HepG2 (cell line): ENCODE measurements around the gene RNASE13. TPM values are rescaled to one million over a fixed set of nuclear protein-coding genes. Genes with fewer than 3 reads are reported as not detected.
A peak's percentile ranks its signal among the peaks of the same experiment; 100 is the strongest.

Source experiments
- ATAC-seq: fragments of 200-7000 bp; cut with Tn5 transposase; 3 replicates; pipeline ENCODE4 v1.9.1; 2020; ENCODE audit warnings: mild to moderate bottlenecking, moderate library complexity
- BruUV-seq: library from RNA; stranded (reverse); fragments of 400-500 nt; replicated peaks from 2 replicates; lab custom pipeline; 2021; lab: Mats Ljungman, UMichigan
- CTCF ChIA-PET: fragments of 300-600 bp; formaldehyde crosslinking; extraction: SDS; loops from one replicate; lab custom pipeline; 2021; ENCODE audit warnings: low total read pairs, inconsistent platforms, low intra/inter-chr PET ratio; lab: Yijun Ruan, JAX
- POLR2A ChIA-PET: fragments of 350-600 bp; sonication (Branson Sonifier 250); formaldehyde crosslinking; loops from one replicate; lab custom pipeline; 2020; ENCODE audit warnings: antibody characterized with exemption, inconsistent platforms; lab: Yijun Ruan, JAX
- DNase-seq: peaks from one replicate; pipeline ENCODE4 v3.0.0-alpha.2; 2015; ENCODE audit warnings: low spot score
- FAIRE-seq: peaks from 3 replicates; lab custom pipeline; 2011; peaks lifted over from hg19 to GRCh38; lab: Jason Lieb, UNC
- H2AFZ ChIP-seq: one replicate; pipeline ENCODE4 v1.6.1; 2011; ENCODE audit warnings: low read length, inconsistent platforms
- H3K27ac ChIP-seq: fragments of 300-600 bp; 3 replicates; pipeline ENCODE4 v1.8.0; 2011; ENCODE audit warnings: mixed run types, mild to moderate bottlenecking, mixed read lengths, low read length, inconsistent platforms; ENCODE audit not compliant: insufficient read depth; ENCODE audit errors: extremely low read length
- H3K27me3 ChIP-seq, 2 experiments: fragments of 200-600 bp in 1 of 2; 2 replicates in 1 of 2; 3 replicates in 1 of 2; pipeline versions ENCODE4 v1.6.0 to v1.8.0; 2011; ENCODE audit warnings: low read length in 2 of 2, mild to moderate bottlenecking in 2 of 2, moderate library complexity in 2 of 2, inconsistent platforms in 1 of 2; ENCODE audit not compliant: insufficient read depth in 2 of 2, control insufficient read depth in 1 of 2
- H3K36me3 ChIP-seq, 2 experiments: fragments of 200-600 bp in 1 of 2; replicated peaks in 1 of 2; 2 replicates in 1 of 2; 3 replicates in 1 of 2; pipeline versions ENCODE4 v1.5.1 to v1.8.0; 2011; ENCODE audit warnings: low read length in 2 of 2, inconsistent platforms in 1 of 2; ENCODE audit not compliant: insufficient read depth in 2 of 2, control insufficient read depth in 1 of 2
- H3K4me1 ChIP-seq: 2 replicates; pipeline ENCODE4 v1.5.1; 2012; ENCODE audit warnings: low read length, inconsistent platforms; ENCODE audit not compliant: insufficient read depth
- H3K4me2 ChIP-seq: 2 replicates; pipeline ENCODE4 v1.6.0; 2011; ENCODE audit warnings: low read depth, low read length, inconsistent platforms
- H3K4me3 ChIP-seq, 3 experiments: fragments of 200-600 bp in 1 of 3; sonication (generic), shearing (Covaris generic) in 1 of 3; replicated peaks in 1 of 3; 2 replicates each; pipeline ENCODE4 v1.5.1; 2011 to 2016; ENCODE audit warnings: low read length in 3 of 3, inconsistent platforms in 2 of 3, low read depth in 2 of 3, mild to moderate bottlenecking in 2 of 3, control low read depth in 1 of 3, mixed read lengths in 1 of 3; ENCODE audit not compliant: insufficient read depth in 1 of 3
- H3K79me2 ChIP-seq: one replicate; pipeline ENCODE4 v1.6.1; 2011; ENCODE audit warnings: low read length, inconsistent platforms; ENCODE audit not compliant: insufficient read depth
- H3K9ac ChIP-seq: 2 replicates; pipeline ENCODE4 v1.6.0; 2011; ENCODE audit warnings: mild to moderate bottlenecking, low read depth, low read length, inconsistent platforms; ENCODE audit not compliant: insufficient read depth
- H3K9me3 ChIP-seq: 2 replicates; pipeline ENCODE4 v1.5.1; 2012; ENCODE audit warnings: mild to moderate bottlenecking, low read length
- H4K20me1 ChIP-seq: 2 replicates; pipeline ENCODE4 v1.6.0; 2011; ENCODE audit warnings: inconsistent platforms, mild to moderate bottlenecking, low read length, moderate library complexity; ENCODE audit not compliant: insufficient read depth
- CHCHD3 ChIP-seq: sonication (generic); formaldehyde crosslinking; IDR thresholded peaks from 2 replicates; pipeline ENCODE4 v1.8.0; 2022; ENCODE audit warnings: mild to moderate bottlenecking, missing genetic modification reagents, moderate library complexity
- CREB1 ChIP-seq, 2 experiments: fragments of 450-650 bp in 1 of 2; IDR thresholded peaks; 2 replicates each; pipeline ENCODE4 v1.6.1; 2016 to 2017; ENCODE audit warnings: control low read depth in 1 of 2, mild to moderate bottlenecking in 1 of 2, missing compliant biosample characterization in 1 of 2, missing genetic modification characterization in 1 of 2
- DNMT1 ChIP-seq: sonication (generic); formaldehyde crosslinking; IDR thresholded peaks from 2 replicates; pipeline ENCODE4 v1.5.1; 2020; ENCODE audit warnings: mild to moderate bottlenecking, missing genetic modification reagents
- HDAC2 ChIP-seq: sonication (generic); formaldehyde crosslinking; IDR thresholded peaks from 2 replicates; pipeline ENCODE4 v1.4.0; 2020; ENCODE audit warnings: missing genetic modification reagents
- HIVEP1 ChIP-seq: sonication (generic); formaldehyde crosslinking; IDR thresholded peaks from 2 replicates; pipeline ENCODE4 v1.4.0; 2020; ENCODE audit warnings: mild to moderate bottlenecking, missing genetic modification reagents
- JUND ChIP-seq: sonication (generic); formaldehyde crosslinking; IDR thresholded peaks from 2 replicates; pipeline ENCODE4 v1.8.0; 2022; ENCODE audit warnings: mild to moderate bottlenecking, missing genetic modification reagents
- NCOA5 ChIP-seq: sonication (generic); formaldehyde crosslinking; IDR thresholded peaks from 2 replicates; pipeline ENCODE4 v1.4.0; 2020; ENCODE audit warnings: missing genetic modification reagents
- RBM22 ChIP-seq: fragments of 200-400 bp; formaldehyde crosslinking; optimal IDR thresholded peaks from 2 replicates; pipeline ENCODE3; 2017; ENCODE audit warnings: mild to moderate bottlenecking, low read length, moderate library complexity
- TBP ChIP-seq: sonication (generic); formaldehyde crosslinking; IDR thresholded peaks from 2 replicates; pipeline ENCODE4 v1.5.0; 2020; ENCODE audit warnings: missing genetic modification reagents
- ZNF256 ChIP-seq: sonication (generic); formaldehyde crosslinking; conservative IDR thresholded peaks from 2 replicates; pipeline ENCODE4 v1.4.0; 2020; ENCODE audit warnings: missing genetic modification reagents
- ZNF263 ChIP-seq: sonication (generic); formaldehyde crosslinking; IDR thresholded peaks from 2 replicates; pipeline ENCODE4 v1.4.0; 2020; ENCODE audit warnings: missing genetic modification reagents
- ZNF264 ChIP-seq: sonication (generic); formaldehyde crosslinking; IDR thresholded peaks from 2 replicates; pipeline ENCODE4 v1.4.0; 2020; ENCODE audit warnings: missing genetic modification reagents
- ZNF292 ChIP-seq: sonication (generic); formaldehyde crosslinking; IDR thresholded peaks from 2 replicates; pipeline ENCODE4 v1.8.1; 2022; ENCODE audit warnings: mild to moderate bottlenecking, low read depth, missing genetic modification reagents, borderline replicate concordance
- WGBS: methylation state at CpG from one replicate; pipeline ENCODE4 v1.1.6; 2017; ENCODE audit warnings: low lambda C conversion rate; 5-methylcytosine and 5-hydroxymethylcytosine counted together
- in situ Hi-C: cut with HindIII; loops from 2 replicates; pipeline ENCODE4 v1.10.0; 2017; ENCODE audit warnings: low pct_unique_long_range_greater_than_20kb; ENCODE audit not compliant: extremely low pct_ligation_motif_present
- intact Hi-C: fragments of 100-400 bp; cut with micrococcal nuclease; formaldehyde crosslinking; loops from one replicate; pipeline ENCODE4 v1.10.0; 2022; ENCODE audit not compliant: unreplicated experiment
- polyA plus RNA-seq, 8 experiments: library from polyadenylated mRNA; depleted of rRNA in 3 of 8; stranded (reverse) in 7 of 8; unstranded in 1 of 8; fragments of >200 nt; fragmentation: Illumina TruSeq in 4 of 8; extraction: Trizol in 4 of 8; gene quantifications; 2 replicates each; pipeline versions ENCODE4 v1.2.1 to v1.2.3, GENCODE V29; 2011 to 2016; ENCODE audit warnings: low read depth in 4 of 8, missing spikeins in 1 of 8, mixed read lengths in 1 of 8; ENCODE audit not compliant: insufficient read depth in 1 of 8
- total RNA-seq, 5 experiments: library from RNA; depleted of rRNA; stranded (reverse); fragments of >200 nt; fragmentation: Illumina TruSeq; extraction: Trizol; gene quantifications; 2 replicates each; pipeline ENCODE4 v1.2.3, GENCODE V29; 2016; ENCODE audit warnings: low read depth in 1 of 5
- TF ChIP-seq, protein P1 (sequence below): IDR thresholded peaks from 2 replicates; pipeline ENCODE4 v1.6.1; 2016; ENCODE audit warnings: mild to moderate bottlenecking, missing biosample characterization, missing genetic modification reagents
- TF ChIP-seq, protein P2 (sequence below): sonication (generic); formaldehyde crosslinking; IDR thresholded peaks from 2 replicates; pipeline ENCODE4 v1.5.1; 2020; ENCODE audit warnings: missing genetic modification reagents, mild to moderate bottlenecking, borderline replicate concordance
- TF ChIP-seq, protein P3 (sequence below): sonication (generic); formaldehyde crosslinking; IDR thresholded peaks from 2 replicates; pipeline ENCODE4 v1.9.0; 2021; ENCODE audit warnings: missing genetic modification reagents, mild to moderate bottlenecking, borderline replicate concordance
- TF ChIP-seq, protein P4 (sequence below): sonication (generic); formaldehyde crosslinking; IDR thresholded peaks from 2 replicates; pipeline ENCODE4 v1.8.1; 2023; ENCODE audit warnings: missing genetic modification reagents, inconsistent platforms, borderline replicate concordance
- TF ChIP-seq, protein P5 (sequence below): IDR thresholded peaks from 2 replicates; pipeline ENCODE4 v1.6.1; 2016; ENCODE audit warnings: low read depth

The RNASE13 gene
- total and polyA plus RNA-seq, 2 of the 13 experiments (the other 11 are each of a cell fraction or from before 2014, with no cell fraction given), result 1.0 TPM; not detected in 1

DNA sequence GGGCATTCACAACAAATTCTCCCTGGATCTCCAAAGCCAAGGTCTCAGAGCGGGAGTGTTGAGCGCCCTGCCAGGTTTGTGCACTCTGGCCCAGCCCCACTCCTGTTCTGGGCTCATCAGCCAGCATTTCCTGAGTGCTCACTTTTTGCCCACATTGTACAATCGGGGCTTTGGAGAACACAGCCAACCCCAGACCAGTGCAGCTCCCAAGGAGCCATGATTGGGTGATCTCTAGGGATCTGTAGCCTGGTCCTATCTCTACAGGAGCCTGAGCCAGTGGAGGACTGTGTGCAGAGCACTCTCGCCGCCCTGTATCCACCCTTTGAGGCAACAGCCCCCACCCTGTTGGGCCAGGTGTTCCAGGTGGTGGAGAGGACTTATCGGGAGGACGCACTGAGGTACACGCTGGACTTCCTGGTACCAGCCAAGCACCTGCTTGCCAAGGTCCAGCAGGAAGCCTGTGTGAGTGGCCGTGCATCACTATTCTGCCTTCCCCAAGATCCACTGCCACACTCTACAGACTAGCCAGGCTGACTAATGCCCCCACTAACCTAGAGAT is 38.3 kb upstream of the RNASE13 start:
- Histone ChIP-seq H4K20me1 (no peaks in the 10 kb centered on the region), H3K27ac (no peak overlapping the region), H3K9me3 (no peaks in the 10 kb centered on the region), H3K4me3 (no peak overlapping the region), H3K4me2 (no peak overlapping the region), H3K36me3 (peaks cover 20 to 35% of the 10 kb centered on the region in 2 experiments), H3K79me2 (peaks cover 6% of the 10 kb centered on the region), H3K9ac (no peak overlapping the region), H3K4me1 (peaks cover 40% of the 10 kb centered on the region), H3K27me3 (peaks cover 0 to 7% of the 10 kb centered on the region in 2 experiments; a peak in 1 of 5 replicates), H2AFZ (no peak overlapping the region)
- CTCF ChIA-PET, result interaction anchor here (7.5 kb wide), 1 partner anchor 22 kb away, joined by 135 read pairs; no protein-coding TSS in a partner anchor
- no peak for ATAC-seq
- in situ Hi-C loops (no loop called here), intact Hi-C loops (no loop called here)
- POLR2A ChIA-PET, result interaction anchor here (1.6 to 6.7 kb wide), 6 partner anchors 11 to 29 kb away, joined by 6 to 141 read pairs (median 56); partner anchors contain the start of genes TMEM253 and ZNF219
- DNase-seq, result no peak
- no peak for FAIRE-seq
- 98% methylated on average over 9 of the region's 9 CpGs for WGBS
- BruUV-seq, result no TSS peak
- TF ChIP-seq, protein P1, sequence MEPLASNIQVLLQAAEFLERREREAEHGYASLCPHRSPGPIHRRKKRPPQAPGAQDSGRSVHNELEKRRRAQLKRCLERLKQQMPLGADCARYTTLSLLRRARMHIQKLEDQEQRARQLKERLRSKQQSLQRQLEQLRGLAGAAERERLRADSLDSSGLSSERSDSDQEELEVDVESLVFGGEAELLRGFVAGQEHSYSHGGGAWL, result no peak
- TF ChIP-seq DNMT1, result no peak
- TF ChIP-seq RBM22, result no peak
- no peak for TF ChIP-seq JUND (CRISPR knock-in tag)
- TF ChIP-seq, protein P2, sequence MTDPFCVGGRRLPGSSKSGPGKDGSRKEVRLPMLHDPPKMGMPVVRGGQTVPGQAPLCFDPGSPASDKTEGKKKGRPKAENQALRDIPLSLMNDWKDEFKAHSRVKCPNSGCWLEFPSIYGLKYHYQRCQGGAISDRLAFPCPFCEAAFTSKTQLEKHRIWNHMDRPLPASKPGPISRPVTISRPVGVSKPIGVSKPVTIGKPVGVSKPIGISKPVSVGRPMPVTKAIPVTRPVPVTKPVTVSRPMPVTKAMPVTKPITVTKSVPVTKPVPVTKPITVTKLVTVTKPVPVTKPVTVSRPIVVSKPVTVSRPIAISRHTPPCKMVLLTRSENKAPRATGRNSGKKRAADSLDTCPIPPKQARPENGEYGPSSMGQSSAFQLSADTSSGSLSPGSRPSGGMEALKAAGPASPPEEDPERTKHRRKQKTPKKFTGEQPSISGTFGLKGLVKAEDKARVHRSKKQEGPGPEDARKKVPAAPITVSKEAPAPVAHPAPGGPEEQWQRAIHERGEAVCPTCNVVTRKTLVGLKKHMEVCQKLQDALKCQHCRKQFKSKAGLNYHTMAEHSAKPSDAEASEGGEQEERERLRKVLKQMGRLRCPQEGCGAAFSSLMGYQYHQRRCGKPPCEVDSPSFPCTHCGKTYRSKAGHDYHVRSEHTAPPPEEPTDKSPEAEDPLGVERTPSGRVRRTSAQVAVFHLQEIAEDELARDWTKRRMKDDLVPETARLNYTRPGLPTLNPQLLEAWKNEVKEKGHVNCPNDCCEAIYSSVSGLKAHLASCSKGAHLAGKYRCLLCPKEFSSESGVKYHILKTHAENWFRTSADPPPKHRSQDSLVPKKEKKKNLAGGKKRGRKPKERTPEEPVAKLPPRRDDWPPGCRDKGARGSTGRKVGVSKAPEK (CRISPR knock-in tag), result 0 out of 2 replicates have a peak, but pooled peaks have one; percentile 31
- TF ChIP-seq, protein P3, sequence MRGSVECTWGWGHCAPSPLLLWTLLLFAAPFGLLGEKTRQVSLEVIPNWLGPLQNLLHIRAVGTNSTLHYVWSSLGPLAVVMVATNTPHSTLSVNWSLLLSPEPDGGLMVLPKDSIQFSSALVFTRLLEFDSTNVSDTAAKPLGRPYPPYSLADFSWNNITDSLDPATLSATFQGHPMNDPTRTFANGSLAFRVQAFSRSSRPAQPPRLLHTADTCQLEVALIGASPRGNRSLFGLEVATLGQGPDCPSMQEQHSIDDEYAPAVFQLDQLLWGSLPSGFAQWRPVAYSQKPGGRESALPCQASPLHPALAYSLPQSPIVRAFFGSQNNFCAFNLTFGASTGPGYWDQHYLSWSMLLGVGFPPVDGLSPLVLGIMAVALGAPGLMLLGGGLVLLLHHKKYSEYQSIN, result no peak
- TF ChIP-seq, protein P4, sequence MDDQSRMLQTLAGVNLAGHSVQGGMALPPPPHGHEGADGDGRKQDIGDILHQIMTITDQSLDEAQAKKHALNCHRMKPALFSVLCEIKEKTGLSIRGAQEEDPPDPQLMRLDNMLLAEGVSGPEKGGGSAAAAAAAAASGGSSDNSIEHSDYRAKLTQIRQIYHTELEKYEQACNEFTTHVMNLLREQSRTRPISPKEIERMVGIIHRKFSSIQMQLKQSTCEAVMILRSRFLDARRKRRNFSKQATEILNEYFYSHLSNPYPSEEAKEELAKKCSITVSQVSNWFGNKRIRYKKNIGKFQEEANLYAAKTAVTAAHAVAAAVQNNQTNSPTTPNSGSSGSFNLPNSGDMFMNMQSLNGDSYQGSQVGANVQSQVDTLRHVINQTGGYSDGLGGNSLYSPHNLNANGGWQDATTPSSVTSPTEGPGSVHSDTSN, result no peak
- TF ChIP-seq HIVEP1 (CRISPR knock-in tag), result no peak
- TF ChIP-seq ZNF256 (CRISPR knock-in tag), result no peak
- no peak for TF ChIP-seq CREB1 (IDR thresholded peaks at IDR 0.05)
- TF ChIP-seq CREB1 (CRISPR knock-in tag; IDR thresholded peaks at IDR 0.05), result no peak
- TF ChIP-seq CHCHD3, result no peak
- no peak for TF ChIP-seq HDAC2 (CRISPR knock-in tag)
- no peak for TF ChIP-seq ZNF264 (CRISPR knock-in tag)
- TF ChIP-seq ZNF292 (CRISPR knock-in tag), result no peak
- TF ChIP-seq ZNF263, result peak; percentile 39; the same call in 1 of the 2 replicates
- TF ChIP-seq, protein P5, sequence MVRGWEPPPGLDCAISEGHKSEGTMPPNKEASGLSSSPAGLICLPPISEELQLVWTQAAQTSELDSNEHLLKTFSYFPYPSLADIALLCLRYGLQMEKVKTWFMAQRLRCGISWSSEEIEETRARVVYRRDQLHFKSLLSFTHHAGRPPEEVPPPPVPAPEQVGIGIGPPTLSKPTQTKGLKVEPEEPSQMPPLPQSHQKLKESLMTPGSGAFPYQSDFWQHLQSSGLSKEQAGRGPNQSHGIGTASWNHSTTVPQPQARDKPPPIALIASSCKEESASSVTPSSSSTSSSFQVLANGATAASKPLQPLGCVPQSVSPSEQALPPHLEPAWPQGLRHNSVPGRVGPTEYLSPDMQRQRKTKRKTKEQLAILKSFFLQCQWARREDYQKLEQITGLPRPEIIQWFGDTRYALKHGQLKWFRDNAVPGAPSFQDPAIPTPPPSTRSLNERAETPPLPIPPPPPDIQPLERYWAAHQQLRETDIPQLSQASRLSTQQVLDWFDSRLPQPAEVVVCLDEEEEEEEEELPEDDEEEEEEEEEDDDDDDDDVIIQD, result no peak
- no peak for TF ChIP-seq TBP (CRISPR knock-in tag)
- no peak for TF ChIP-seq NCOA5 (CRISPR knock-in tag)
